ENCODE results near the gene CSF3R. TPM values are rescaled to one million over a fixed set of nuclear protein-coding genes. Genes with fewer than 3 reads are reported as not detected.

Gene CSF3R
- total RNA-seq, 2 experiments from 2014 or later: not detected

- Histone ChIP-seq H3K9me3 (ENCODE audit: low read length) (no peaks in the 10 kb centered on the region), H4K20me1 (ENCODE audit: insufficient read depth, low read length) (no peaks in the 10 kb centered on the region), H3K36me3 (ENCODE audit: insufficient read depth, low read length) (peaks cover 6% of the 10 kb centered on the region), H3K27ac (ENCODE audit: low read depth, low read length, poor library complexity, severe bottlenecking) (no peak overlapping the region), H3K4me1 (ENCODE audit: insufficient read depth, low read length, poor library complexity, severe bottlenecking) (peaks cover 27% of the 10 kb centered on the region), H2AFZ (ENCODE audit: low read length) (no peak overlapping the region), H3K4me3 (ENCODE audit: low read depth, low read length, poor library complexity, severe bottlenecking) (no peak overlapping the region), H3K79me2 (ENCODE audit: insufficient read depth, low read depth, low read length) (peaks cover 21% of the 10 kb centered on the region), H3K9me2 (ENCODE audit: insufficient read depth, low read length) (no peaks in the 10 kb centered on the region), H3K4me2 (ENCODE audit: low read length) (no peak overlapping the region)
- ChIA-PET POLR2A (no interaction called here), CTCF (ENCODE audit: unreplicated experiment) (no interaction called here)
- intact Hi-C loops (cut with micrococcal nuclease; ENCODE audit: unreplicated experiment): no loop called here
- no peak for DNase-seq (ENCODE audit: low spot score)
- TF ChIP-seq CTCF (conservative IDR thresholded peaks at IDR 0.05; ENCODE audit: low read length) (no peak), EZH2phosphoT487 (IDR thresholded peaks at IDR 0.05; ENCODE audit: borderline replicate concordance, low read depth, low read length) (no peak)
- BruUV-seq (replicated peaks): no TSS peak
These were observed 15.7 kb downstream of the CSF3R start for GRCh38 chr1:36467027-36467410.

- CTCF ChIA-PET (ENCODE audit: unreplicated experiment): no interaction called here
- peaks cover 25% of the 10 kb centered on the region for H3K79me2 ChIP-seq (ENCODE audit: insufficient read depth, low read depth, low read length)
These were observed 16.2 kb downstream of the CSF3R start for GRCh38 chr1:36466370-36467026.

More at GRCh38 chr1:36466370-36467026, 16.2 kb downstream of the CSF3R start:
- no peaks in the 10 kb centered on the region for H3K9me2 ChIP-seq (ENCODE audit: insufficient read depth, low read length)
- H3K4me3 ChIP-seq (ENCODE audit: low read depth, low read length, poor library complexity, severe bottlenecking): no peak overlapping the region
- H3K36me3 ChIP-seq (ENCODE audit: insufficient read depth, low read length): peaks cover 11% of the 10 kb centered on the region
- no peak overlapping the region for H2AFZ ChIP-seq (ENCODE audit: low read length)
- no TSS peak for BruUV-seq (replicated peaks)
- DNase-seq (ENCODE audit: low spot score): no peak
- POLR2A ChIA-PET: no interaction called here
- H3K9me3 ChIP-seq (ENCODE audit: low read length): no peaks in the 10 kb centered on the region
- no peak overlapping the region for H3K27ac ChIP-seq (ENCODE audit: low read depth, low read length, poor library complexity, severe bottlenecking)
- intact Hi-C loops (cut with micrococcal nuclease; ENCODE audit: unreplicated experiment): no loop called here
- H3K4me2 ChIP-seq (ENCODE audit: low read length): no peak overlapping the region
- peaks cover 27% of the 10 kb centered on the region for H3K4me1 ChIP-seq (ENCODE audit: insufficient read depth, low read length, poor library complexity, severe bottlenecking)
- H4K20me1 ChIP-seq (ENCODE audit: insufficient read depth, low read length): no peaks in the 10 kb centered on the region
- no peak for TF ChIP-seq CTCF (conservative IDR thresholded peaks at IDR 0.05; ENCODE audit: low read length)

All from OCI-LY7 (cell line).